GM19035 (cell line): ENCODE results near the gene POR.
"Not testable (repeated sequence)": the region's sequence is repeated elsewhere in the genome, so short reads cannot be mapped to it uniquely, and the experiment has no call there.

Experiments used
- ATAC-seq: cut with Tn5 transposase; IDR thresholded peaks from one replicate; pipeline ENCODE4 v1.9.1; 2021; ENCODE audit not compliant: unreplicated experiment

The POR gene

DNA sequence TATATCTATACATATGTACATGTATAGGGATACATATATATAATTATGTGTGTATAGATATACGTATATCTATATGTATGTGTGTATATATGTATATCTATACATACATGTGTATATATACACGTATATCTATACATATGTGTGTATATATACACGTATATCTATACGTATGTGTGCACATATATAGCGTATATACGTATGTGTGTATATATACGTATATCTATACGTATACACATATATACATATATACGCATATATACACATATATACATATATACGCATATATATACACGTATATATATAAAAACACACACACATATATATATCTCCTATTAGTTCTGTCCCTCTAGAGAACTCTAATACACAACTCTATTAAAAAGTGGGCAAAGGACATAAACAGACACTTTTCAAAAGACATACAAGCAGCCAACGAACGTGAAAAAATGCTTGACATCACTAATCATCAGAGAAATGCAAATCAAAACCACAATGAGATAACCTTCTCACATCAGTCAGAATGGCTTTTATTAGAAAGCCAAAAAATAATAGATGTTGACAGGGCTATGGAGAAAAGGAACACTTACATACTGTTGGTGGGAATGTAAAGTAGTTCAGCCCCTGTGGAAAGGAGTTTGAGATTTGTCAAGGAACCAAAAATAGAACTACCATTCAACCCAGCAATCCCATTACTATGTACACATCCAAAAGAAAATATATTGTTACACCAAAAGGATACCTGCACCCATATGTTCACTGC, 101.4 kb downstream of the POR start:
- no peak for ATAC-seq

DNA sequence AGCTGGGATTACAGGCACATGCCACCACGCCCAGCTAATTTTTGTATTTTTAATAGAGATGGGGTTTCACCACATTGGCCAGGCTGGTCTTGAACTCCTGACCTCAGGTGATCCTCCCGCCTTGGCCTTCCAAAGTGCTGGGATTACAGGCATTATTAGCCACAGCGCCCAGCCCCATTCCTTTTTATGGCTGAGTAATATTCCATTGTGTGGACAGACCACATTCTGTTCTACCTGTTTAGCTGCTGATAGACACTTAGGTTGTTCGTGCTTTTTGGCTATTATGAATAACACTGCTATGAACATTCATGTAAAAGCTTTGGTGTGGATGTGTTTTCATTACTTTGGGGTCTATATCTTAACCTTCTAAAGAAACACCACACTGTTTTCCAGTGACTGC, 103.6 kb downstream of the POR start:
- not testable (repeated sequence) for ATAC-seq

DNA sequence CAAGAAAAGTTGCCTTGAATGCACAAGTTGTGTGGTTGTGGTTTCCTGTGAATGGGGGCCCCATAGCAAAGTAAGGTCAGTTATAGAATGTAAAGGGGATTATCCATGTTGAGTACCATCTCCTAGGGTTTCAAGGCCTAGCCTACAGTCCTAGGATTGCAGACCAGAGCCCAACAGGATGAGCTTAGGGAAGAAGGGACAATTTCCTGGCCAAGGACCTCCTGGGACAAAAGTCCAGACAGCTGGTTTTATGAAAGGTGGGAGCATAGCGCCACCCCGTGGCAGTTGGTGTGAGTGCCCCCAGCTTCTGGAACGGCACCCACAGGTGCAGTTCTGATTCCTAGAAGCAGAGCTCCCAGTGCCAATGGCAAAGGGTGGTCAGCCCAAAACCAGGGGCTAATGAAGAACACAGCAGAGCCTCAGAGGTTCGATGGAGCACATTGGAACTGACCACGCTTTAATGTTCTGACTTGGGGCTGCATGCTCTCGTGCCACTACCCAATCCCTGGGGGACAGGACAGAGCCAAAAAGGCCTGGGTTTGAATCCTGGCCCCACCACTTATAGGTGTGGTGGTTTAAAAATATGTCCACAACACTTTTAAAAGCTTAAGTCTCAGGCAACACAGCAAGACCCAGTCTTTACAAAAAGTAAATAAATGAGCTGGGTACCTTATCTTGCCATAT, 105.2 kb downstream of the POR start:
- no peak for ATAC-seq

DNA sequence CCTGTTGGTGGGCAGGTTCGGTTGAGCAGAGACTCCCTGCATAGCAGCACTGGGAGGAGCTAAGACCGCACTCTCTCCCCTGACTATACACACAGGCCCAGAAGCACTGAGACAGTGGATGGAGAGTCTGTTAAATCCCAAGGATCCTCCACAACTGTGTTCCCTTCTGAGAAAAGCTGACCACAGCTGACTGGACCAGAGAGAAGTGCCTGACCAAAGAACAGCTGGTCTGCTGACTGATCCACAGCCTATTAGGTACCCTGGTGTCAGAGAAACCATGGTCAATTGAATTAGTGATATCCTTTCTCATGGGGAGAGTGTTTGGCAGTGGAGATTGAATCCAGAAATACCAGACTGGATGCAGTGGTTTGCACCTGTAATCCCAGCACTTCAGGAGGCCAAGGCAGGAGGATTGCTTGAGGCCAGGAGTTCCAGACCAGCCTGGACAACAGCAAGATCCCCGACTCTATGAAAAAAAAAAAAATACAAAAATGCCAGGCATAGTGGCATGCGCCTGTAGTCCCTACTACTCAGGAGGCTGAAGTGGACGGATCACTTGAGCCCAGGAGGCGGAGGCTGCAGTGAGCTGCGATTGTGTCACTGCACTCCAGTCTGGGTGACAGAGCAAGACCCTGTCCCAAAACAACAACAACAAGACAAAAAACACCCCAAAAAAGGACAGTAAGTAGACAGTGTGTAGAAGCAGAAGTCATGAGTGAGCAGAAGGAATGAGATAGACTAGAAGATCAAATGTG, 107.2 kb downstream of the POR start:
- no peak for ATAC-seq

GRCh38 chr7:76023002-76023401, 108.0 kb downstream of the POR start:
- no peak for ATAC-seq

- not testable (repeated sequence) for ATAC-seq
These were observed 114.7 kb downstream of the POR start for GRCh38 chr7:76029682-76030081.

DNA sequence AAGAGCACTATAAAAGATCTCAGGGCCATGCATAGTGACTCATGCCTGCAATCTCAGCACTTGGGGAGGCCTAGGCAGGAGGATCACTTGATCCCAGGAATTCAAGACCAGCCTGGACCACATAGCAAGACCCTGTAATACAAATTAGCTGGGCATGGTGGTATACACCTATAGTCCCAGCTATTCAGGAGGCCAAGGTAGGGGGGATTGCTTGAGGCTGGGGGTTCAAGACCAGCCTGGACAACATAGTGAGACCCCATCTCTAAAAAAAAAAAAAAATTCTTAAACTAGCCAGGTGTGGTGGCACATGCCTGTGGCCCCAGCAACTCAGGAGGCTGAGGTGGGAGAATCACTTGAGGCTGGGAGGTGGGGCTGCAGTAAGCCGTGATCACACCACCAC, 117.0 kb downstream of the POR start:
- no peak for ATAC-seq
